ENCODE data around the gene OSER1. TPM values are rescaled to one million over a fixed set of nuclear protein-coding genes. Genes with fewer than 3 reads are reported as not detected.

Gene OSER1
- total RNA-seq, 1 donor from 2014 or later = 29.6 TPM

DNA sequence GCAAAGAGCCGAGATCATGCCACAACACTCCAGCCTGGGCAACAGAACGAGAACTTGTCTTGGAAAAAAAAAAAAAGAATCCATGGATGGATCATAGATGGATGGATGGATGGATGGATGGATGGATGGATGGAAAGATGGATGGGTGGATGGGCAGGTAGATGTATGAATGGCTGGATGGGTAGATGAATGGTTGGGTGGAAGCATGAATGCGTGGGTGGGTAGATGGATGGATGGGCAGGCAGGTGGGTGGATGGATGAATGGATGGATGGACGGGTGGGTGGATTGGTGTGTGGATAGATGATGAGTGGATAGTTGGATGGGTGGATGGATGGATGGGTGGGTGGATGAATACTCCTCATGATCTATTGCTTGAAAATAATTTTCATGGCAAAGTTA lies 25.0 kb downstream of the OSER1 start:
- peaks cover 25% of the 10 kb centered on the region for H3K27me3 ChIP-seq
- ATAC-seq = no peak
- peak overlapping the region; percentile 46 for H3K4me3 ChIP-seq
- H3K4me1 ChIP-seq = peaks cover 14% of the 10 kb centered on the region
- H3K36me3 ChIP-seq = no peaks in the 10 kb centered on the region
- TF ChIP-seq, protein P1, sequence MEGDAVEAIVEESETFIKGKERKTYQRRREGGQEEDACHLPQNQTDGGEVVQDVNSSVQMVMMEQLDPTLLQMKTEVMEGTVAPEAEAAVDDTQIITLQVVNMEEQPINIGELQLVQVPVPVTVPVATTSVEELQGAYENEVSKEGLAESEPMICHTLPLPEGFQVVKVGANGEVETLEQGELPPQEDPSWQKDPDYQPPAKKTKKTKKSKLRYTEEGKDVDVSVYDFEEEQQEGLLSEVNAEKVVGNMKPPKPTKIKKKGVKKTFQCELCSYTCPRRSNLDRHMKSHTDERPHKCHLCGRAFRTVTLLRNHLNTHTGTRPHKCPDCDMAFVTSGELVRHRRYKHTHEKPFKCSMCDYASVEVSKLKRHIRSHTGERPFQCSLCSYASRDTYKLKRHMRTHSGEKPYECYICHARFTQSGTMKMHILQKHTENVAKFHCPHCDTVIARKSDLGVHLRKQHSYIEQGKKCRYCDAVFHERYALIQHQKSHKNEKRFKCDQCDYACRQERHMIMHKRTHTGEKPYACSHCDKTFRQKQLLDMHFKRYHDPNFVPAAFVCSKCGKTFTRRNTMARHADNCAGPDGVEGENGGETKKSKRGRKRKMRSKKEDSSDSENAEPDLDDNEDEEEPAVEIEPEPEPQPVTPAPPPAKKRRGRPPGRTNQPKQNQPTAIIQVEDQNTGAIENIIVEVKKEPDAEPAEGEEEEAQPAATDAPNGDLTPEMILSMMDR (IDR thresholded peaks at IDR 0.05) = no peak
- DNase-seq = no peak
- H3K9me3 ChIP-seq = no peaks in the 10 kb centered on the region
- intact Hi-C loops (cut with DNase I) = no loop called here
- H3K27ac ChIP-seq = no peak overlapping the region

DNA sequence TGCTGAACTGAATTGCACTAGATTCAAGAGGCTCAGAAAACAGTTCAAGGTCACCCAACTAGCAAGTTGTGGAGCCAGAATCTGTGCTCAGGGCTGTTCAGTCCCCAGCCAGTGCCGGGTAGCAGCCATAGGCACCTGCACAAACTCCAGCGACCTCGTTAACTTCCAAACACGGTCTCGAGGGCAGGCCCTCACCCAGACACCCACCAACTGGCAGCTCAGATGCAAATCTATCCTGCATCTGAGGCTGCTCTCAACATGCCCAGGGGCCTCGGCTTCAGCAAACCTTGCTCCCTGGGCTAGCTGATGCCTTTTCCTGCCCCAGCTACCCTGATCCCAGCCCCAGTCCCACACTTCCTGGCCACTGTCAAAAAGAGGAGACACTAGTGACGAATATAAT lies 27.3 kb downstream of the OSER1 start:
- no peaks in the 10 kb centered on the region for H3K9me3 ChIP-seq
- intact Hi-C loops (cut with DNase I) = no loop called here
- no peaks in the 10 kb centered on the region for H3K36me3 ChIP-seq
- no peak for DNase-seq
- peaks cover 32% of the 10 kb centered on the region for H3K27me3 ChIP-seq
- peak overlapping the region; percentile 4 for H3K4me3 ChIP-seq
- ATAC-seq = no peak
- no peak overlapping the region for H3K27ac ChIP-seq
- H3K4me1 ChIP-seq = peaks cover 14% of the 10 kb centered on the region
- TF ChIP-seq, protein P1 (IDR thresholded peaks at IDR 0.05) = no peak

DNA sequence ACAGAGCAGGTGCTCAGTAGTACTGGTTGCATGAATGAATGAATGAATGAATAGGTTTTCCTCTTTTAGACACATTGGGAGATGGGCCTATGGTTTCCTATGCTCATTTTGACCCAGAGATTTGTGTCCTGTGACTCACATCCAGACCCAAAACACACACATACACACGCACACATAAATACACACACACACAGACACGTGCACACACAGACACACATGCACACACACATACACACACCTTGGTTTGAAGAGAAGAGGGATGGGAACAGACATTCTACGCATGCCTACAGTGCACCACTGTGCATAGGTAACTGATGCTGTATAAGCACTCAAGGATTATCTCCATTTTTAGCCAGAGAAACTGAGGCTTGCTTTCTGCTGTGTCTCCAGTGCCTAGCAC lies 27.7 kb downstream of the OSER1 start:
- H3K4me3 ChIP-seq = peak overlapping the region; percentile 4
- DNase-seq = no peak
- intact Hi-C loops (cut with DNase I) = no loop called here
- no peak for ATAC-seq
- no peak overlapping the region for H3K27ac ChIP-seq
- H3K4me1 ChIP-seq = peaks cover 10% of the 10 kb centered on the region
- H3K27me3 ChIP-seq = peaks cover 32% of the 10 kb centered on the region
- H3K9me3 ChIP-seq = no peaks in the 10 kb centered on the region
- TF ChIP-seq, protein P1 (IDR thresholded peaks at IDR 0.05) = no peak
- no peaks in the 10 kb centered on the region for H3K36me3 ChIP-seq

DNA sequence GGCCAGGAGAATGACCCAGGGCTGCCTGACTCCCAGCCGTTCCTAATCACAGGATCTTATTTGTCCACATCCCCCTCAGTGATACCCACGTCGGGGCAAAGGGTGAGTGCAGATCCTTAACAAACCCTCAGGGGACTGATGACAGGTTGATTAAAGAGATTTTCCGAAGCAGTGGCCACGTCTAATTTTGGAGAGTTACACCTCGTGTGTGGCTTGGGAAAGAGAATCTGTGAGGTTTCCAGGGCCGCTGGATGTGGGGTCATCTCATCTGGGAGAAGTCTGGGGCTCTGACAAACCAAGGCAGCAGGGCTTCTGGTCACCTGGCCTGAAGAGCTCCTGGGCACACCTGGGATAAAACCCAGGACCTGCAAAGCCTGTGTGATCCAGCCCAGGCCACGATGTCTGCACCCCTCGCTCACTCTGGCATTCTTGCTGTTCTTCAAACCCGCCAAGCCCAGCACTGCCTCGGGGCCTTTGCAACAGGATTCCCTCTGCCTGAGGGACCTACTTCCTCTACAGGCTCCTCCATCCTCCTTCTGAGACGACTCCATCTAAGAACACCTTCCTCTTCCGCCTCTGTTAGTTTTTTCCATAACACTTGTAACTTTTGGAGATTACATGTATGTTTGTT lies 28.3 kb downstream of the OSER1 start:
- Histone ChIP-seq H3K27ac (no peak overlapping the region), H3K4me3 (no peak overlapping the region)

DNA sequence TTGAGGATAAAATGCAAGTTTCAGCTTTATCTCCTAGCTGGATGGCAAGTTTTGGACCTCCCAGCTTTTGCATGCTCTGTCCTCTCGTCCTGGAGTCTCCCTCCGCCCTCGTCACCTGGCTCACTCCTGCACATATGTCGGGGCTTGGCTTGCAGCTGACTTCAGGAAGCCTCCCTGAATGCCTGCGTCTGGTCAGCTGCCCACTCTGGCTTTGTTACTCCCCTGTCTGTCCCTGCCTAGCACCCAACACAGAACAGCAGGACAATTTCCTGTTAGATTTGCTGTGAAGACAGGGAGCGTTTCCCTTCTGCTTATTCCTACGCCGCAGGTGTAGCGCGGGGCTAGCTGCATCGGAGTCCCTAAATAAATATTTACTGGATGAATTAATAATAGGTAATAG lies 29.0 kb downstream of the OSER1 start:
- intact Hi-C loops (cut with DNase I) = no loop called here
- H3K36me3 ChIP-seq = no peaks in the 10 kb centered on the region
- H3K27ac ChIP-seq = no peak overlapping the region
- DNase-seq (no peak), ATAC-seq (no peak)
- H3K27me3 ChIP-seq = peaks cover 21% of the 10 kb centered on the region
- no peaks in the 10 kb centered on the region for H3K9me3 ChIP-seq
- no peaks in the 10 kb centered on the region for H3K4me1 ChIP-seq
- TF ChIP-seq, protein P1 (IDR thresholded peaks at IDR 0.05) = no peak
- no peak overlapping the region for H3K4me3 ChIP-seq

More for the DNA sequence above, 28.3 kb downstream of the OSER1 start:
- no peak for ATAC-seq
- DNase-seq = no peak
- intact Hi-C loops (cut with DNase I) = no loop called here
- H3K27me3 ChIP-seq = peaks cover 28% of the 10 kb centered on the region
- H3K9me3 ChIP-seq = no peaks in the 10 kb centered on the region
- H3K4me1 ChIP-seq = peaks cover 5% of the 10 kb centered on the region
- TF ChIP-seq, protein P1 (IDR thresholded peaks at IDR 0.05) = no peak
- H3K36me3 ChIP-seq = no peaks in the 10 kb centered on the region

DNA sequence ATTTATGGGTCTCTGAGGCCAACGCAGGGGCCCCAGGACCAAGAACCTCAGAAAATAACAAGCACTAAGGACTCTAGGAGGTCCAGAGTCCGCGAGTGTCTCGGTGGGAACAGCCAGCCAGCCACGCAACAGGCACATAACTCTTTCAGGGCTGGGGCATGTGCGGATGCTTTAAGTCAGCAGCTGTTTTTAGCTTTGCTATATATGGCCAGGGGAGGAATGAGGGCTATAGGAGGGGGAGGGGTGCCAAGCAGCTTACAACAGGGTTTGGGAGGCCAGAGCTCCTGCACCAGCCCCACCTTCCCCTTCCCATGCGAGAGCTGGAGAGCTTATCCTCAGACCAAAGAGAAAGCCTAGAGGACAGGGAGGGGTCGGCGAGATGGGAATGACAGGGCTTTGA lies 29.8 kb downstream of the OSER1 start:
- Histone ChIP-seq H3K27ac (no peak overlapping the region), H3K4me1 (no peaks in the 10 kb centered on the region), H3K4me3 (no peak overlapping the region), H3K27me3 (peaks cover 13% of the 10 kb centered on the region), H3K9me3 (no peaks in the 10 kb centered on the region), H3K36me3 (no peaks in the 10 kb centered on the region)
- intact Hi-C loops (cut with DNase I) = no loop called here
- DNase-seq = no peak
- no peak for ATAC-seq
- TF ChIP-seq, protein P1 (IDR thresholded peaks at IDR 0.05) = no peak
